HG03575 (cell line): Measurements from ENCODE around the gene ZNF607.
"Not testable (repeated sequence)": the region's sequence is repeated elsewhere in the genome, so short reads cannot be mapped to it uniquely, and the experiment has no call there.

Source experiments
- ATAC-seq: cut with Tn5 transposase; IDR thresholded peaks from one replicate; pipeline ENCODE4 v1.9.1; 2021; ENCODE audit not compliant: unreplicated experiment, insufficient number of reproducible peaks, low FRiP score; ENCODE audit errors: extremely low read depth

Gene ZNF607

GRCh38 chr19:37719111-37719926 lies at the start of gene ZNF607:
ZNF607 (minus strand) TSS chr19:37719761; CDS start chr19:37711618, 8,143 bp downstream.
- no peak for ATAC-seq

DNA sequence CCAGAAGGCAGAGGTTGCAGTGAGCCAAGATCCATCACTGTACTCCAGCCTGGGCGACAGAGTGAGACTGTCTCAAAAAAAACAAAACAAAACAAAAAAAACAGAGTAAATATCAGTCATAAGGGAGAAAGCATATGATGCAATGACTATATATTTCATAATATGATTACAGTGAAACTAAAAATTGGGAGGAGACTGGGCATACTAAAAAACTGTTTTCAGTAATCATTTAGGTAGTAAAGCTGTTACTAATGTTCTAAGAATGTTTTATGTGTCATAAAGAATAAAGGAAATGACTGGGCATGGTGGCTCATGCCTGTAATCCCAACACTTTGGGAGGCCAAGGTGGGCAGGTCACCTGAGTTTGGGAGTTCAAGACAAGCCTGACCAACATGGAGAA lies 43.9 kb upstream of the ZNF607 start:
- no peak for ATAC-seq

DNA sequence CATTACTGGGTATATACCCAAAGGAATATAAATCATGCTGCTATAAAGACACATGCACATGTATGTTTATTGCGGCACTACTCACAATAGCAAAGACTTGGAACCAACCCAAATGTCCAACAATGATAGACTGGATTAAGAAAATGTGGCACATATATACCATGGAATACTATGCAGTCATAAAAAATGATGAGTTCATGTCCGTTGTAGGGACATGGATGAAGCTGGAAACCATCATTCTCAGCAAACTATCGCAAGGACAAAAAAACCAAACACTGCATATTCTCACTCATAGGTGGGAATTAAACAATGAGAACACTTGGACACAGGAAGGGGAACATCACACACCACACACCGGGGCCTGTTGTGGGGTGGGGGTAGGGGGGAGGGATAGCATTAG lies 38.1 kb upstream of the ZNF607 start:
- not testable (repeated sequence) for ATAC-seq

DNA sequence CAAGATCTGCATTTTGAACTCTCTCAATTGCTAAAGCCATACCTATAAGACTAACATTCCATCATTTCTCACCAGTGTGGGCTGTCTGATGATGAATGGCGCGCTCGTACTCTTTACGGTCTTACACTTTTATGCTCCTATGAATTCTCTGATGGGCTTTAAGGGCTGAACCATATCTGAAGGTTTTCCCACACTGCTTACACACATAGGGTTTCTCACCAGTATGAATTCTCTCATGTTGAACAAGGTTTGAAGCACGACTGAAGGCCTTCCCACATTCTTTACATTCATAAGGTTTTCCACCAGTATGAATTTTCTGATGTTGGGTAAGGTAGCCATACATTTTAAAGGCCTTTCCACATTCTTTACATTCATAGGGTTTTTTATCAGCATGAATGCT lies 18.8 kb upstream of the ZNF607 start:
- no peak for ATAC-seq

- no peak for ATAC-seq
Observed at GRCh38 chr19:37725181-37725580, 5.6 kb upstream of the ZNF607 start.

- ATAC-seq, result no peak
Observed at GRCh38 chr19:37719927-37720265, 335 bp upstream of the ZNF607 start.

- ATAC-seq, result no peak
Observed at GRCh38 chr19:37718304-37718703, 1.3 kb downstream of the ZNF607 start.

DNA sequence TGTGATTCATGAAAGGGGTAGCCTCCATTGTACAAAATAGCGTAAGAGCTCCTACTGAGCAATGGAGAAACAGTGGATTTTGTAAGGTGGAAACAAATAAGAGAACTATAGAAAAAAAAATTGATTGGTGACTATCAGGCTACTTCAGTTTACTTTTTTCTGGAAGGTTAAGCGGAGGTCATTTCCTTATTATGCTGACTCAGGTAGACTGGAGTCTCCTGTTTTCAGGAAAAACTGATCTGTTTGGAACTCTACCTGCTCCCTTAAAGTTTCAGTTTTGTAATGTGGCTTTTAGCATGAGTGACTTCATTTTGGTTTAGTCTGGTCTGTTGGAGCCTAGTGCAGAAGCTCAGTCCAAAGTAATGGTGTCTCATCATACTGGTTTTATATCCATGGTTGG lies 3.4 kb downstream of the ZNF607 start:
- ATAC-seq, result no peak

- no peak for ATAC-seq
Observed at GRCh38 chr19:37706052-37706605, 13.4 kb downstream of the ZNF607 start.

GRCh38 chr19:37699057-37699456 lies 20.5 kb downstream of the ZNF607 start:
- no peak for ATAC-seq

DNA sequence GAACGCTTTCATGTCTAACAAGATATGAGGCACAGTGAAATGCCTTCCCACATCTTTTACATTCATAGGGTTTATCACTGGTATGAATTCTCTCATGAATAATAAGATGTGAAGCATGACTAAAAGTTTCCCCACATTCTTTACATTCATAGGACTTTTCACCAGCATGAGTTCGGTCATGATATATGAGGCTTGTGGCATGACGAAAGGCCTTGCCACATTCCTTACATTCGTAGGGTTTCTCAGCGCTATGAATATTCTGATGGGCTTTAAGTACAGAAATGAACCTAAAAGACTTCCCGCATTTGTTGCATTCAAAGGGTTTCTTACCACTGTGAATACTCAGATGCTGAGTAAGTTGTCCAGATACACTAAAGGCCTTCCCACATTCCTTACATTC lies 21.3 kb downstream of the ZNF607 start:
- no peak for ATAC-seq

DNA sequence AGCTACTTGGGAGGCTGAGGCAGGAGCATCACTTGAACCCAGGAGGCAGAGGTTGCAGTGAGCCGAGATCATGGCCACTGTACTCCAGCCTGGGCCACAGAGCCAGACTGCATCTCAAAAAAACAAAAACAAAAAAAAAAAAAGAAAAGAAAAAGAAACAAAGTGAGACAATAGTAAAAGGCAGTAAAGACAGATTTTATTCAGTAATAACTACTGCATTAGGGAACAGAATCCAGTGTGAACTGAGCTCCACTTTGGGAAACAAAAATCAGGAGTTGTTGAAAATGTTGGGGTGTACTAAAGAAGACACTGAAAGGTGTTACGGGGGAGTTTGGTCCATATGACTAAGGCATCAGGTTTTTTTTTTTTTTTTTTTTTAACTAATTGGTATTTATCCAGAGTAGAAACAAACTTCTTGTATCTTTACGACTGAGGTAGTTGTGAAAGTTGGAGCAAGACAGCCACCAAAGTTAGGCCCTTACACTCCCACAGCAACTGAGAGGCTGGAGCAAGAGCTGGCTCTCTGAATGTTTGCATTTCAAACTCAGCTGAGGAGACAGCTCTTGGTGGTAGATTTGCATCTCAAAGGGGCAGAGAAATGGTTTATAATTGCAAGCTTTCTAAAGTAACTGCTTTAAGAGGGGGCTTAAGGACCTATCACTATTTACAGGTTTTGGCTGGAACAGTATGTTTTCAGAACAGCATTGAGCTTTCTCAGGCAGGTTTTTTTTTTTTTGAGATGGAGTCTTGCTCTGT lies 24.2 kb downstream of the ZNF607 start:
- no peak for ATAC-seq

DNA sequence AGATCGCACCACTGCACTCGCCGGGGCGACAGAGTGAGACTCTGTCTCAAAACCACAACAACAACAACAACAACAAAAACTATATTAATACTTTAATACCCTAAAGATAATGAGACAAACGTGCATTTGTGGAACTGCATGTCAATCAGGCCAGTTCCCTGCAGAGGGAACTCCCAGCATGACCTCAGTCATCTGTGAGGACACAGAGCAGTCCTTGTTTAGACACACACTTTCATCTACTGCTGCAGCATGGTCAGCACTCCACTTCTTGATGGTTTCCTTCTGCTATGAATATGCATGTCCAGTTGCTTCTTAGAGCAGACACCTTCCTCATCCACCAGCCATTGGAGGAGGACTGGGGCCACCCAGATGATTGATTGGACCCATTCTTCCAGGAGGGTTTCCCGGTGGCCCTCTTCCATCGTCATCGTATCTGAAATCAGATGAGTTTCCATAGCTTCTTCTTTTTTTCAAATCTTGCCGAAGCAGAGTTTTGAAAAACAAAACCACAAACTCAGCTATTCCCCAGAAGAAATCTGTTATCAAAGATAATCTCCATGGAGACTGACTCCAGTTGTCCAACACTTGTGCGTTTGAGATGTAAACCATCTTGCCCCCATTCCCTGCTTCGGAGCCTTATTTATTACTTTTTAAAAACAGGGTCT lies 26.5 kb downstream of the ZNF607 start:
- no peak for ATAC-seq

DNA sequence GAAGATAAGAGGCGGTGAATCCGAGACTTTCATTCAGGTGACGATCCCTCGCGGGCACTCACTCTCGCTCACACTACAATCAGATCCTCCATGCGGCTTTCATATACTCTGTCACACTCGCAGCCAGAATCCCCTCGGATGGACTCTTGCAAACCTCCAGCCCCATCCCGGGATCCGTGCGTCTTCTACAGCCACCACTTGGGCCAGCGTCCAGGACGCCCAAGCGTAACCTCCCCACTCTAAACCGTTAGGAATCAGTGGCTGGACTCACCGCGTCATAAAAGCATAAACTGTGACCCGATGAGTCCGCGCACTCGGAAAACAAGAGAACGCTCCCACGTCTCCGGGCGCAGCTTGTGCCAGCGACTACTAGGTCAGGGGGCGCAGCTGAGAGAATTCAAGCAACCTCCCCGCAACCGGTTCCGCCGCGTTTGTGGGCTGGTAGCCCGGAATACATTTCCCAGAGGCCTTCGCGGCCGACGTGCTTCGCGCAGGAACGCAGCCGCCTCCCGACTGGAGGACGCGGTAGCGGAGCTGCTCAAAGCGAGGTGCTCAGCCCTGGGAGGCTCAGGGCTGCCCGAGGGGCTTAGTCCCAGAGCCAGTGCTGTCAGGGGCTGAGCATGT lies 27.6 kb downstream of the ZNF607 start:
- no peak for ATAC-seq

- no peak for ATAC-seq
Observed at GRCh38 chr19:37683520-37683919, 36.0 kb downstream of the ZNF607 start.

DNA sequence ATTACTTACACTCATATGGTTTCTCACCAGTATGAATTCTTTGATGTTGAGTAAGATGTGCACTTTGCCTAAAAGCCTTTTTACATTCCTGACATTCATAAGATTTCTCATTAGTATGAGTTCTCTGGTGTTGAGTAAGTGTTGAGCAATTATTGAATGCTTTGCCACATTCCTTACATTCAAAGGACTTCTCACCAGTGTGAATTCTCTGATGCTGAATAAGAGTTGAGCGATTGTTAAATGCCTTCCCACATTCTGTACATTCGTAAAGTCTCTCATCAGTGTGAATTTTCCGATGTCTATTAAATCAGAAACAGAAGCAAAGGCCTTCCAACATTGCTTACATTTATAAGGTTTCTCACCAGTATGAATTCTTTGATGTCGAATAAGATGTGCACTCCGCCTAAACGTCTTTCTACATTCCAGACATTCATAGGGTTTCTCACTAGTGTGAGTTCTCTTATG lies 50.1 kb downstream of the ZNF607 start:
- no peak for ATAC-seq

GRCh38 chr19:37657157-37657556 lies 62.4 kb downstream of the ZNF607 start:
- not testable (repeated sequence) for ATAC-seq

GRCh38 chr19:37655689-37656371 lies 63.7 kb downstream of the ZNF607 start:
- ATAC-seq, result no peak

DNA sequence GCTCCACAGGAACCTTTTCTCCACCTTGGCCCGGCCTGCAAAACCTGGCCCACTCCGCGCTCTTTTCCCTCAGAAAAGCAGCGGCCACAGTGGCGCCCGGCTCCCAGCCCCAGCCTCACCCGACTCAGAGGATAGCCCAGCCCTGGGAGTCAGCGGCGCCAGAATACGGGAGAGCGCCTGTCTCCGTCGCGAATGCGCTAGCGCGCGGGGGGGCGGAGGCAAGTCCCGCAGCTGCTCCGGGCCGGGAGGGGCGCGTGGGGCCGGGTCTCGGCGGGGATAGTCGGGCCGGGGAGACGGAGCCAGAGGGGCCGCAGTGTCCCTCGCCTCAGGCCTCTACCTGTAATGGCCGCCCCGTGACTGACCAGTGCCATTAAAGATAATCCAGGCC lies 64.3 kb downstream of the ZNF607 start, which contains the start of gene ZFP30:
ZFP30 (minus strand) TSS at position 165 of the 388 bp plus-strand sequence. CDS start 7,643 bp downstream, outside the sequence.
- no peak for ATAC-seq
